Fibroblast of the aortic adventitia (primary cell): ENCODE results near the gene GADD45B. TPM values are rescaled to one million over a fixed set of nuclear protein-coding genes. Genes with fewer than 3 reads are reported as not detected.

Source experiments
- DNase-seq: peaks from one replicate; pipeline ENCODE4 v3.0.0-alpha.2; 2010; ENCODE audit warnings: low read depth
- H3K4me3 ChIP-seq: 2 replicates; pipeline ENCODE4 v1.5.1; 2011; ENCODE audit warnings: low read depth, mild to moderate bottlenecking, control low read depth, low read length, moderate library complexity
- total RNA-seq: library from RNA; depleted of rRNA; stranded (reverse); fragments of >200 nt; gene quantifications from 2 replicates; pipeline ENCODE4 v1.2.3, GENCODE V29; 2012; ENCODE audit warnings: low replicate concordance
- TF ChIP-seq, protein P1 (sequence below): IDR thresholded peaks from 2 replicates; pipeline ENCODE4 v1.5.1; 2011; ENCODE audit warnings: mild to moderate bottlenecking, low read length, control low read depth, inconsistent platforms; ENCODE audit not compliant: insufficient read depth

Gene GADD45B
- total RNA-seq, 1 donor: 14.3 TPM

DNA sequence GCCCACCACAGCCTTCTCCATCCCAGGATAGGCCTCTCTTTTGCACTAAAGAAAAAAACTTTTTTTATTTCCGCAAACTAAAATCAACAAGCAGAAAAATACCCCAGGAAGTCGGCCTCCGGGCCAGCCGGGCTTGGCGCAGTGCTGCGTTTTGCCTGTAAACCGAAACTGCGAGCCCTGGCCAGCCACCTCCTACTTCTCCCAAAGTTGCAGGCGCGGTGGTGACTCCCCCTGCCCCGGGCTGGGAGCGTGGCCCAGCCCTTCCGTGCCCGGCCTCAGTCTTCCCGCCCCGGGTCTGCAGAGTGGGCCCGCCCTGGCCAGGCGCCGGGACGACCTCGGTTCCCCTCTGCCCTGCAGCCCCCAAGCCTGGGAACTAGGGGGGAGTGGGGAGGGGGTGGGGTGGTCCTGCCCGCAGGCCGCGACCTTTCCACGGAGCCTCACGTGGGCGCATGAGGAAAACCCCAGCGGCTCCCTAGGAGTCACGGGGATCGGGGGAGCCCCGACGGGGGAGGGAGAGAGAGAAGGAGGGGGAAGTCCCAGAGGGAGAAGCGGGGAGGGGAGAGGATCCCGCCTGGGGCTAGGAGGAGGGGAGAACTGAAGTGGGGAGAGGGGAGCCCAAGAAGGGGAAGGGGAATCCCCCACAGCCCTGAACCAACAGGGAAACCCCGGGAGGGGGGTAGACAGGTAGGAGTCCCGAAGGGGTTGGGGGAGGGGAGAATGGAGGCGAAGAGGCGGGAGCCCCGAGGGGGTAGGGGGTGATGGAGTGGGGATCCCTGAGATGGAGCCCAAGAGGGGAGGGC, 3.0 kb downstream of the GADD45B start:
- peak; percentile 82 for DNase-seq
- TF ChIP-seq, protein P1, sequence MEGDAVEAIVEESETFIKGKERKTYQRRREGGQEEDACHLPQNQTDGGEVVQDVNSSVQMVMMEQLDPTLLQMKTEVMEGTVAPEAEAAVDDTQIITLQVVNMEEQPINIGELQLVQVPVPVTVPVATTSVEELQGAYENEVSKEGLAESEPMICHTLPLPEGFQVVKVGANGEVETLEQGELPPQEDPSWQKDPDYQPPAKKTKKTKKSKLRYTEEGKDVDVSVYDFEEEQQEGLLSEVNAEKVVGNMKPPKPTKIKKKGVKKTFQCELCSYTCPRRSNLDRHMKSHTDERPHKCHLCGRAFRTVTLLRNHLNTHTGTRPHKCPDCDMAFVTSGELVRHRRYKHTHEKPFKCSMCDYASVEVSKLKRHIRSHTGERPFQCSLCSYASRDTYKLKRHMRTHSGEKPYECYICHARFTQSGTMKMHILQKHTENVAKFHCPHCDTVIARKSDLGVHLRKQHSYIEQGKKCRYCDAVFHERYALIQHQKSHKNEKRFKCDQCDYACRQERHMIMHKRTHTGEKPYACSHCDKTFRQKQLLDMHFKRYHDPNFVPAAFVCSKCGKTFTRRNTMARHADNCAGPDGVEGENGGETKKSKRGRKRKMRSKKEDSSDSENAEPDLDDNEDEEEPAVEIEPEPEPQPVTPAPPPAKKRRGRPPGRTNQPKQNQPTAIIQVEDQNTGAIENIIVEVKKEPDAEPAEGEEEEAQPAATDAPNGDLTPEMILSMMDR: no peak
- peak overlapping the region; percentile 99 for H3K4me3 ChIP-seq

DNA sequence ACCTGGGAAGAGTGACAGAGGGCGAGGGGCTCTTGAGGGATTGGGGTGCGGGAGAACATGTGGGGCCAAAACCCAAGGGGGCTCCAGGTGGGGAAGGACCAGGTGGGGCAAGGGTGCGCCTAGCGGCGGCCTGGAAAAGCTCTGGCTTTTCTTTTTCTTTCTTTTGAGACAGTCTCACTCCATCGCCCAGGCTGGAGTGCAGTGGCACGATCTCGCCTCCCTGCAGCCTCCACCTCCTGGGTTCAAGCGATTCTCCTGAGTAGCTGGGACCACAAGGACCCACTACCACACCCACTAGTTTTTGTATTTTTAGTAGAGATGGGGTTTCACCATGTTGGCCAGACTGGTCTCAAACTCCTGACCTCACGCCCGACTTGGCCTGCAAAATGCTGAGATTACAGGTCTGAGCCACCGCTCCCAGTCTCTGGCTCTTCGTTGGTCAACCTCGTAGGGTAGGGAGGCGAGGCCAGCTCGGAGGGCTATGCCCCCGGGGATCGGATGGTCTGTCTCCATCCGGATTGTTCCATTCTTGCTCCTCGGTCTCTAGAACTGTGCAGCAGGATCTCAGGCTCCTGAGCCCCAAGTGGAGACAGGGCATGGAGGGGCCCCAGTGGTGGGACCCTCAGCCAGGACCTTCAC, 3.7 kb downstream of the GADD45B start:
- no peak for DNase-seq
- H3K4me3 ChIP-seq: no peak overlapping the region
- TF ChIP-seq, protein P1: no peak

- TF ChIP-seq, protein P1: no peak
- no peak overlapping the region for H3K4me3 ChIP-seq
- no peak for DNase-seq
These were observed 5.5 kb downstream of the GADD45B start for GRCh38 chr19:2481466-2481865.

DNA sequence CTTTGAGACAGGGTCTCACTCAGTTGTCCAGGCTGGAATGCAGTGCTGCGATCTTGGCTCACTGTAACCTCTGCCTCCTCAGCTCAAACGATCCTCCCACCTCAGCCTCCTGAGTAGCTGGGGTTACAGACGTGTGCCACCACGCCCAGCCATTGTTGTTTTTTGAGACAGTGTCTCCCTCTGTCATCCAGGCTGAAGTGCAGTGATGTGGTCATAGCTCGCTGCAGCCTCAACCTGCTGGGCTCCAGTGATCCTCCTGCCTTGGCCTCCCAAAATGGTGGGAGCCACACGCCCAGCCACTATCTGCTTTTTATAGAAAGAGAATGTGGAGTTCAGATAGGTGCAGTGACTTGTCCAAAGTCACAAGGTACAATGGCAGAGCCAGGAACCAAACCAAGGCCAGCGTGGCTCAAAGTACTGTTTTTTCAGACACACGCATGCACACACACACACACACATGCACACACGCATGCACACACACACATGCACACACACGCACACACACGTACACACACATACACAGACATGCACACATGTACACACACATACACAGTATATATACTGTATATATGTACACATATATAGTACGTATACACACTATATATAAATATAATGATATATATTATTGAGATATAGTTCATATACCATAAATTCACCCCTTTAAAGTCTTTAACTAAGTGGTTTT, 6.6 kb downstream of the GADD45B start:
- no peak for DNase-seq
- no peak overlapping the region for H3K4me3 ChIP-seq
- TF ChIP-seq, protein P1: no peak

- DNase-seq: no peak
- H3K4me3 ChIP-seq: no peak overlapping the region
- TF ChIP-seq, protein P1: no peak
These were observed 7.2 kb downstream of the GADD45B start for GRCh38 chr19:2483084-2483483.

- H3K4me3 ChIP-seq: no peak overlapping the region
- TF ChIP-seq, protein P1: no peak
- DNase-seq: no peak
These were observed 7.7 kb downstream of the GADD45B start for GRCh38 chr19:2483484-2484151.
